ENCODE results near the gene STRN3. TPM values are rescaled to one million over a fixed set of nuclear protein-coding genes. Genes with fewer than 3 reads are reported as not detected.

STRN3 gene
- 58.1 TPM for total RNA-seq (ENCODE audit: unreplicated experiment)
- long read RNA-seq, partial matches to known transcripts, result 0 of 9 reads
- long read RNA-seq, other reads (novel, unspliced or antisense), result 9 of 9 reads

DNA sequence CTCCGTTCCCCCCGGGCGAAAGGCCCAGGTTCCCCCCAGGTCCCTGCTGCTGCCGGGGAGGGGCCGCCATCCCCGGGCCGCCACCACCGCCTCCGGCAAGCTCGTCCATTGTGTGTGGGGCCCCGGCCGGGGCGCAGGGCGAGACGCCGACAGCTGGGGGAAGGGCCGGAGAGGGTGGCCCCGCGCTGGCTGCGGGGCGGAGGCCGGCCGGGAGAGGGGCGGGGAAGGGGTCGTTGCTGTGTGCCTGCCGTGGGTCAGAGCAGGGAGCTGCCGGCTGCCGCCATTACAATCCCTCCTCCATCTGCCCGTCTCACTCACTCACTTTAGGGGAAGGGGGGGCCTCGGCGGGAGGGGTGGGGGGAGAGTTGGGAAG, at the start of gene STRN3:
STRN3 (minus strand) TSS at position 303 of the 373 bp plus-strand sequence; CDS start at position 109, 194 bp downstream.
- peak within 1 kb of the TSS; percentile 84 for H3K27ac Mint-ChIP-seq (ENCODE audit: unreplicated experiment)
- H3K27me3 Mint-ChIP-seq (ENCODE audit: unreplicated experiment), result peaks cover 6% of the 10 kb centered on the region
- H3K4me3 Mint-ChIP-seq (ENCODE audit: unreplicated experiment), result peak within 1 kb of the TSS; percentile 96
- peaks cover 12% of the 10 kb centered on the region for H3K9me3 Mint-ChIP-seq (ENCODE audit: unreplicated experiment)
- no peak for DNase-seq
- no peak for TF ChIP-seq CTCF (IDR thresholded peaks at IDR 0.05; ENCODE audit: partially characterized antibody, unreplicated experiment)
- no peaks in the 10 kb centered on the region for H3K36me3 Mint-ChIP-seq (ENCODE audit: unreplicated experiment)
- H3K4me1 Mint-ChIP-seq (ENCODE audit: low read depth, unreplicated experiment), result peaks cover 14% of the 10 kb centered on the region

GRCh38 chr14:31075144-31075543, 49.0 kb upstream of the STRN3 start:
- Mint-ChIP-seq H3K4me3 (ENCODE audit: unreplicated experiment) (no peak overlapping the region), H3K4me1 (ENCODE audit: low read depth, unreplicated experiment) (no peaks in the 10 kb centered on the region), H3K27ac (ENCODE audit: unreplicated experiment) (no peak overlapping the region)

DNA sequence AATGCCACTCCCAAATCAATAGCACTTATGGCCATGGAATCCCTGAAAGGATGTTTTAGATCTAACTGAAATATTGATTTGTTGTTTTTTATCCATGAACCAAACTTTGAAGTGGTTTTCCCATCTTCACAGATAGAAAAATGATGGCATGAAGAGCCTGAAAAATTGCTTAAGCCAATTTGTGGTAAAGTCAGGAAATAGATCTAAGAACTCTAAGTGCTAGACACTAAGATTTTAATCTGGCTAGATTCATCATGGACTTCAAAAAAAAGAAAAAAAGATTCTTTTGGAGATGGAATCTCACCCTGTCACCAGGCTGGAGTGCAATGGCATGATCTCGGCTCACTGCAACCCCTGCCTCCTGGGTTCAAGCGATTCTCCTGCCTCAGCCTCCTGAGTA, 45.0 kb upstream of the STRN3 start:
- peaks cover 3% of the 10 kb centered on the region for H3K36me3 Mint-ChIP-seq (ENCODE audit: unreplicated experiment)
- no peak overlapping the region for H3K27ac Mint-ChIP-seq (ENCODE audit: unreplicated experiment)
- no peak overlapping the region for H3K4me3 Mint-ChIP-seq (ENCODE audit: unreplicated experiment)
- H3K27me3 Mint-ChIP-seq (ENCODE audit: unreplicated experiment), result no peaks in the 10 kb centered on the region
- DNase-seq, result no peak
- TF ChIP-seq CTCF (IDR thresholded peaks at IDR 0.05; ENCODE audit: partially characterized antibody, unreplicated experiment), result no peak
- no peaks in the 10 kb centered on the region for H3K4me1 Mint-ChIP-seq (ENCODE audit: low read depth, unreplicated experiment)
- no peaks in the 10 kb centered on the region for H3K9me3 Mint-ChIP-seq (ENCODE audit: unreplicated experiment)

More at GRCh38 chr14:31075144-31075543, 49.0 kb upstream of the STRN3 start:
- Mint-ChIP-seq H3K36me3 (ENCODE audit: unreplicated experiment) (peaks cover 3% of the 10 kb centered on the region), H3K9me3 (ENCODE audit: unreplicated experiment) (no peaks in the 10 kb centered on the region), H3K27me3 (ENCODE audit: unreplicated experiment) (no peaks in the 10 kb centered on the region)
- no peak for TF ChIP-seq CTCF (IDR thresholded peaks at IDR 0.05; ENCODE audit: partially characterized antibody, unreplicated experiment)
- DNase-seq, result no peak

DNA sequence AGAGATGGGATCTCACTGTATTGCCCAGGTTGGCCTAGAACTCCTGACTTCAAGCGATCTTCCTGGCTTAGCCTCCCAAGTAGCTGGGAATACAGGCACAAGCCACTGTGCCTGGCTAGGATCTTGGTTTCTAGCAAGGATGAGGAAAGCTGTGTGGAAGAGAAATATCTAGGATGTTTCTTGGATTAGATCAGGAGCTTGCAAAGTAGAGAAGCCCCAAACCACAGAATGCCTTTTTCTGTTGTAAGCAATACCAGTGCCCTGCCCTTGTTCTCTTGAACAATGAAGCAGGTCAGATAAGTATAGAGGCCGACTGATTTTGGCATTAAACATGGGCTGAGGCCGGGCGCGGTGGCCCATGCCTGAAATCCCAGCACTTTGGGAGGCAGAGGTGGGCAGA, 44.3 kb upstream of the STRN3 start:
- Mint-ChIP-seq H3K36me3 (ENCODE audit: unreplicated experiment) (peaks cover 3% of the 10 kb centered on the region), H3K9me3 (ENCODE audit: unreplicated experiment) (no peaks in the 10 kb centered on the region), H3K4me1 (ENCODE audit: low read depth, unreplicated experiment) (no peaks in the 10 kb centered on the region), H3K27ac (ENCODE audit: unreplicated experiment) (no peak overlapping the region), H3K27me3 (ENCODE audit: unreplicated experiment) (no peaks in the 10 kb centered on the region), H3K4me3 (ENCODE audit: unreplicated experiment) (no peak overlapping the region)
- no peak for DNase-seq
- TF ChIP-seq CTCF (IDR thresholded peaks at IDR 0.05; ENCODE audit: partially characterized antibody, unreplicated experiment), result no peak

DNA sequence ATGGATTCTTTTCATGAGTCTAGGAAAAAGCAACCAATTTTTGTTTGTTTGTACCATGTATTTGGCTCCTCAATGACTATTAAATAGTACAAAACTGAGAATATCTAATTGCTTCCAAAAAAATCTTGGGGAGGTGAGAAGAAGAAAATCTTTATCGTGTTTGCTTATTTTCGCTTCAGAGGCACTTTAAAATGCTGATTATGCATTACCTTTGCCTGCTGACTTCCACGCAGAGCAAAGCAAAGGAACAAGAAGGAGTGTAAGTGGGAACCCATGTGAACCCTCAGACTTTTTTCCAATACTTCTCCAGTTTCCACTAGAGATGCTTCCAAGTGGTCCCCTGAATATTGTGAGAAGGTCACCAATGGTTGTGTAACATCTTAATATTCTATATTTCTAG, 43.2 kb upstream of the STRN3 start:
- H3K27me3 Mint-ChIP-seq (ENCODE audit: unreplicated experiment), result no peaks in the 10 kb centered on the region
- no peak overlapping the region for H3K4me3 Mint-ChIP-seq (ENCODE audit: unreplicated experiment)
- no peak for DNase-seq

More for the DNA sequence above, 43.2 kb upstream of the STRN3 start:
- no peak overlapping the region for H3K27ac Mint-ChIP-seq (ENCODE audit: unreplicated experiment)
- H3K36me3 Mint-ChIP-seq (ENCODE audit: unreplicated experiment), result no peaks in the 10 kb centered on the region
- no peak for TF ChIP-seq CTCF (IDR thresholded peaks at IDR 0.05; ENCODE audit: partially characterized antibody, unreplicated experiment)
- no peaks in the 10 kb centered on the region for H3K9me3 Mint-ChIP-seq (ENCODE audit: unreplicated experiment)
- H3K4me1 Mint-ChIP-seq (ENCODE audit: low read depth, unreplicated experiment), result no peaks in the 10 kb centered on the region
